Hepatocyte (in vitro differentiated cells): Measurements from ENCODE around the gene SIRT5. TPM values are rescaled to one million over a fixed set of nuclear protein-coding genes. Genes with fewer than 3 reads are reported as not detected.

Source experiments
- DNase-seq: peaks from one replicate; pipeline ENCODE4 v3.0.0-alpha.2; 2016; ENCODE audit warnings: low spot score
- H2AFZ ChIP-seq: fragments of 200-600 bp; sonication (generic); 2 replicates; pipeline ENCODE4 v1.6.0; 2016; ENCODE audit warnings: antibody characterized with exemption, mild to moderate bottlenecking
- H3K27ac ChIP-seq: fragments of 200-600 bp; sonication (generic); 2 replicates; pipeline ENCODE4 v1.5.1; 2016; ENCODE audit warnings: mild to moderate bottlenecking
- H3K27me3 ChIP-seq: fragments of 200-600 bp; sonication (generic); 2 replicates; pipeline ENCODE4 v1.6.1; 2016
- H3K36me3 ChIP-seq: fragments of 200-600 bp; sonication (generic); replicated peaks from 2 replicates; pipeline ENCODE4 v1.5.1; 2016; ENCODE audit warnings: low read depth; ENCODE audit not compliant: insufficient read depth
- H3K4me1 ChIP-seq: fragments of 200-600 bp; sonication (generic); 2 replicates; pipeline ENCODE4 v1.5.1; 2016; ENCODE audit warnings: mild to moderate bottlenecking, moderate library complexity; ENCODE audit not compliant: insufficient read depth
- H3K4me2 ChIP-seq: fragments of 200-600 bp; sonication (generic); 2 replicates; pipeline ENCODE4 v1.6.0; 2016
- H3K4me3 ChIP-seq: fragments of 200-600 bp; sonication (generic); 2 replicates; pipeline ENCODE4 v1.5.1; 2016; ENCODE audit warnings: mild to moderate bottlenecking
- H3K79me2 ChIP-seq: fragments of 200-600 bp; sonication (generic); 2 replicates; pipeline ENCODE4 v1.6.0; 2017; ENCODE audit warnings: mild to moderate bottlenecking
- H3K9me2 ChIP-seq: fragments of 200-600 bp; sonication (generic); replicated peaks from 2 replicates; pipeline ENCODE4 v1.6.0; 2017; ENCODE audit warnings: mild to moderate bottlenecking; ENCODE audit not compliant: insufficient read depth
- H3K9me3 ChIP-seq: fragments of 200-600 bp; sonication (generic); 2 replicates; pipeline ENCODE4 v1.5.1; 2016; ENCODE audit warnings: low read depth, mild to moderate bottlenecking
- H4K20me1 ChIP-seq: fragments of 200-600 bp; sonication (generic); 2 replicates; pipeline ENCODE4 v1.6.0; 2016; ENCODE audit warnings: mild to moderate bottlenecking; ENCODE audit not compliant: insufficient read depth, poor library complexity, severe bottlenecking
- CTCF ChIP-seq: fragments of 200-600 bp; sonication (generic); IDR thresholded peaks from 2 replicates; pipeline ENCODE4 v1.5.1; 2016; ENCODE audit warnings: antibody characterized with exemption, mild to moderate bottlenecking; ENCODE audit not compliant: poor library complexity
- EZH2 ChIP-seq: fragments of 200-600 bp; sonication (generic); IDR thresholded peaks from 2 replicates; pipeline ENCODE4 v1.6.1; 2016; ENCODE audit warnings: antibody characterized with exemption, mild to moderate bottlenecking, borderline replicate concordance
- EZH2phosphoT487 ChIP-seq: fragments of 200-600 bp; sonication (generic); IDR thresholded peaks from one replicate; pipeline ENCODE4 v1.6.1; 2018; ENCODE audit warnings: antibody characterized with exemption, mild to moderate bottlenecking, low read depth, moderate library complexity; ENCODE audit not compliant: unreplicated experiment, severe bottlenecking
- WGBS: methylation state at CpG from one replicate; pipeline ENCODE4 v1.1.6; 2016; ENCODE audit warnings: low lambda C conversion rate; ENCODE audit errors: missing lambda C conversion rate; 5-methylcytosine and 5-hydroxymethylcytosine counted together
- polyA plus RNA-seq: library from polyadenylated mRNA; unstranded; fragments of >200 nt; fragmentation: Nextera tagmentation; extraction: Ambion mirVana; gene quantifications from 2 replicates; pipeline ENCODE4 v1.2.1, GENCODE V29; 2016
- total RNA-seq: library from RNA; depleted of rRNA; stranded (reverse); fragments of >200 nt; gene quantifications from 2 replicates; pipeline ENCODE4 v1.2.3, GENCODE V29; 2014

Gene SIRT5
- total and polyA plus RNA-seq, 2 experiments from 2014 or later = 8.6 to 12.9 TPM

DNA sequence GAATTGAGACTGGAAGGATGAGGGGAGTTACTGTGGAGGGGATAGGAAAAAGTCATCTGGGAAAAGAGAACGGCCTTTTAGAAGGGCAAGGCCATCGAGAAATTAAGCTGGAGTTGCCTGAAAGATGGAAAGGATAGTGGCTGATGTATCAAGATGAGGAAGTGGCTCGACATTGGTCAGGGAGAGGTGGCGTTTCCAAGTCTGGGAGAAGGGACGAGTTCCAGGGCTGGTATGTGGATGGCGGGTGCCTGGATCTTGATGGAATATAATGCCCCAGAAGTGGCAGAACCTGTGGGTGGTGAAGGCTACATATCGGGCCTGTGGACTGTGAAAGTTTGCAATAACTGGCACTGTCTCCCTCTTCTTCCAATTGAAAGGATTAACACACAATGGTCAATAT is 2.2 kb upstream of the SIRT5 start:
- no peak overlapping the region for H3K4me3 ChIP-seq
- H3K36me3 ChIP-seq = no peaks in the 10 kb centered on the region
- H2AFZ ChIP-seq = no peak overlapping the region
- peaks cover 14% of the 10 kb centered on the region for H3K79me2 ChIP-seq
- 90% methylated on average over 7 of the region's 7 CpGs for WGBS
- H4K20me1 ChIP-seq = no peaks in the 10 kb centered on the region
- no peak overlapping the region for H3K27ac ChIP-seq
- H3K4me1 ChIP-seq = peaks cover 10% of the 10 kb centered on the region
- no peak for TF ChIP-seq EZH2phosphoT487
- no peak for TF ChIP-seq CTCF
- TF ChIP-seq EZH2 = no peak
- DNase-seq = no peak
- H3K9me3 ChIP-seq = no peaks in the 10 kb centered on the region
- no peaks in the 10 kb centered on the region for H3K9me2 ChIP-seq
- H3K27me3 ChIP-seq = no peaks in the 10 kb centered on the region
- H3K4me2 ChIP-seq = no peak overlapping the region

DNA sequence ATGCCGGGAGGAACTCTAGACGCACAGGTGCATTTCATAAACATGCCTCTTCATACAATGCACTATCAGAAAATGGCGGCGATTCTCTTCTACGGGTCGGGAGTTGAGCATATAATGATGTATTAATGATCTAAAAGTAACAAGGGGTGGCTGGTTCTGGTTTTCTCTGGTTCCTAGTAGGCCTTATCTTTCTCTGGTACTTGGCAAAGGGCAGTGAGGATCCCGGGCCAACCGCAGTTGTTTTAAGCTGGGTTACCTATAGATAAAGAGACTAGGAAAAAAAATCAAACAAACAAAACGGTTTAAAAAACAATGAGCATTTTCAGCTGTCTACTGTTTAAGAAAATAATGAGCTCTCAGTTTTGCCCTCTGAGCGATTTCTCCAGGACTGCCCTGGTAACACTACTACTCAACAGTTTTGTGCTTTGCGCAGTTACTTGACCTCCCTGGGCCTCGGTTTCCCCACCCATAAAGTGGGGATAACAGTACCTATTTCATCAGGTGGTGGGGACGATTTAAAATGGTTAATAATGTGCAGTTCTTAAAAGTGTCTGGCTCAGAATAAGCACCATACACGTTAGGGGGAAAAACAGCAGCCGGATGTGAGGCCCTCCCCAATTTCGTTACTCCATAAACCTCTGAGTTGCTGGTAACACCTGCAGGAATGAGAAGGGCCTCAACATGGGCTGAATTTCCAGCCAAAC is 1.3 kb upstream of the SIRT5 start:
- Histone ChIP-seq H3K27ac (peak overlapping the region; percentile 98), H3K4me3 (peak overlapping the region; percentile 84), H4K20me1 (no peaks in the 10 kb centered on the region), H3K36me3 (no peaks in the 10 kb centered on the region), H3K4me1 (peaks cover 10% of the 10 kb centered on the region), H3K4me2 (peak overlapping the region; percentile 82), H2AFZ (peak overlapping the region; percentile 86), H3K9me3 (no peaks in the 10 kb centered on the region), H3K27me3 (no peaks in the 10 kb centered on the region), H3K9me2 (no peaks in the 10 kb centered on the region), H3K79me2 (peaks cover 19% of the 10 kb centered on the region)
- TF ChIP-seq EZH2phosphoT487 (no peak), EZH2 (no peak), CTCF (no peak)
- no peak for DNase-seq
- WGBS = 84% methylated on average over 16 of the region's 16 CpGs

GRCh38 chr6:13573669-13574110 is 711 bp upstream of the SIRT5 start:
- Histone ChIP-seq H3K4me2 (peak overlapping the region; percentile 82), H3K27ac (peak overlapping the region; percentile 98), H3K4me1 (peaks cover 10% of the 10 kb centered on the region), H3K4me3 (peak overlapping the region; percentile 84), H3K79me2 (peaks cover 20% of the 10 kb centered on the region), H3K36me3 (no peaks in the 10 kb centered on the region), H4K20me1 (no peaks in the 10 kb centered on the region), H3K27me3 (no peaks in the 10 kb centered on the region), H3K9me2 (no peaks in the 10 kb centered on the region), H3K9me3 (no peaks in the 10 kb centered on the region), H2AFZ (peak overlapping the region; percentile 86)
- 16% methylated on average over 14 of the region's 14 CpGs for WGBS
- TF ChIP-seq CTCF = no peak
- TF ChIP-seq EZH2phosphoT487 = no peak
- TF ChIP-seq EZH2 = no peak
- peak; percentile 46 for DNase-seq
